ENCODE results near the gene MCAT. TPM values are rescaled to one million over a fixed set of nuclear protein-coding genes. Genes with fewer than 3 reads are reported as not detected.

Gene MCAT
- total RNA-seq, 1 experiment from 2014 or later, result 16.3 TPM

GRCh38 chr22:43136255-43136654 is 6.9 kb downstream of the MCAT start:
- TF ChIP-seq POLR2AphosphoS5 (IDR thresholded peaks at IDR 0.05; ENCODE audit: low read depth, low read length) (no peak), REST (IDR thresholded peaks at IDR 0.05; ENCODE audit: insufficient read depth in 1 of 2, low read depth in 2 of 2, low read length in 1 of 2) (no peak), SIN3A (IDR thresholded peaks at IDR 0.05; ENCODE audit: borderline replicate concordance, insufficient read depth, low read depth, low read length) (no peak), TCF7L2 (IDR thresholded peaks at IDR 0.05; ENCODE audit: low read depth, low read length) (no peak)
- TF ChIP-seq, protein P1, sequence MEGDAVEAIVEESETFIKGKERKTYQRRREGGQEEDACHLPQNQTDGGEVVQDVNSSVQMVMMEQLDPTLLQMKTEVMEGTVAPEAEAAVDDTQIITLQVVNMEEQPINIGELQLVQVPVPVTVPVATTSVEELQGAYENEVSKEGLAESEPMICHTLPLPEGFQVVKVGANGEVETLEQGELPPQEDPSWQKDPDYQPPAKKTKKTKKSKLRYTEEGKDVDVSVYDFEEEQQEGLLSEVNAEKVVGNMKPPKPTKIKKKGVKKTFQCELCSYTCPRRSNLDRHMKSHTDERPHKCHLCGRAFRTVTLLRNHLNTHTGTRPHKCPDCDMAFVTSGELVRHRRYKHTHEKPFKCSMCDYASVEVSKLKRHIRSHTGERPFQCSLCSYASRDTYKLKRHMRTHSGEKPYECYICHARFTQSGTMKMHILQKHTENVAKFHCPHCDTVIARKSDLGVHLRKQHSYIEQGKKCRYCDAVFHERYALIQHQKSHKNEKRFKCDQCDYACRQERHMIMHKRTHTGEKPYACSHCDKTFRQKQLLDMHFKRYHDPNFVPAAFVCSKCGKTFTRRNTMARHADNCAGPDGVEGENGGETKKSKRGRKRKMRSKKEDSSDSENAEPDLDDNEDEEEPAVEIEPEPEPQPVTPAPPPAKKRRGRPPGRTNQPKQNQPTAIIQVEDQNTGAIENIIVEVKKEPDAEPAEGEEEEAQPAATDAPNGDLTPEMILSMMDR (IDR thresholded peaks at IDR 0.05), result peak; percentile 83
- Histone ChIP-seq H3K9me3 (ENCODE audit: control insufficient read depth, insufficient read depth, low read depth, low read length) (no peaks in the 10 kb centered on the region), H3K4me1 (ENCODE audit: control insufficient read depth, insufficient read depth, low read length) (no peaks in the 10 kb centered on the region), H3K36me3 (ENCODE audit: control insufficient read depth, insufficient read depth, low read length) (no peaks in the 10 kb centered on the region; the same call in 1 of the 2 replicates), H3K27ac (ENCODE audit: low read length) (no peak overlapping the region), H3K27me3 (ENCODE audit: control insufficient read depth, insufficient read depth, low read length) (no peaks in the 10 kb centered on the region), H3K4me3 (ENCODE audit: low read depth in 2 of 2, low read length in 2 of 2) (no peak overlapping the region)
- intact Hi-C loops (cut with micrococcal nuclease; ENCODE audit: unreplicated experiment), result no loop called here
- ATAC-seq (peak; percentile 84; the same call in 1 of the 2 replicates), DNase-seq (ENCODE audit: low read depth, low spot score) (no peak)
- no TSS peak for BruUV-seq (replicated peaks)
- in situ Hi-C loops (cut with HindIII; ENCODE audit: low pct_unique_long_range_greater_than_20kb, low sequenced_read_pairs), result no loop called here
- ChIA-PET CTCF (interaction anchor here (0.5 kb wide), 1 partner anchor 60 kb away, joined by 3 read pairs; no protein-coding TSS in a partner anchor), POLR2A (no interaction called here)

- in situ Hi-C loops (cut with HindIII; ENCODE audit: low pct_unique_long_range_greater_than_20kb, low sequenced_read_pairs), result no loop called here
- ChIA-PET POLR2A (no interaction called here), CTCF (interaction anchor here (0.5 kb wide), 1 partner anchor 61 kb away, joined by 3 read pairs; no protein-coding TSS in a partner anchor)
- intact Hi-C loops (cut with micrococcal nuclease; ENCODE audit: unreplicated experiment), result no loop called here
- no peaks in the 10 kb centered on the region for H3K27me3 ChIP-seq (ENCODE audit: control insufficient read depth, insufficient read depth, low read length)
- no peak for TF ChIP-seq TCF7L2 (IDR thresholded peaks at IDR 0.05; ENCODE audit: low read depth, low read length)
- TF ChIP-seq, protein P1 (IDR thresholded peaks at IDR 0.05), result no peak
- TF ChIP-seq POLR2AphosphoS5 (IDR thresholded peaks at IDR 0.05; ENCODE audit: low read depth, low read length), result no peak
- no peak for TF ChIP-seq REST (IDR thresholded peaks at IDR 0.05; ENCODE audit: insufficient read depth in 1 of 2, low read depth in 2 of 2, low read length in 1 of 2)
- TF ChIP-seq SIN3A (IDR thresholded peaks at IDR 0.05; ENCODE audit: borderline replicate concordance, insufficient read depth, low read depth, low read length), result no peak
- DNase-seq (ENCODE audit: low read depth, low spot score), result no peak
- no peaks in the 10 kb centered on the region for H3K9me3 ChIP-seq (ENCODE audit: control insufficient read depth, insufficient read depth, low read depth, low read length)
- H3K4me3 ChIP-seq (ENCODE audit: low read depth in 2 of 2, low read length in 2 of 2), result no peak overlapping the region
- ATAC-seq, result no peak
- no peak overlapping the region for H3K27ac ChIP-seq (ENCODE audit: low read length)
- no TSS peak for BruUV-seq (replicated peaks)
- H3K36me3 ChIP-seq (ENCODE audit: control insufficient read depth, insufficient read depth, low read length), result no peaks in the 10 kb centered on the region; the same call in 1 of the 2 replicates
- H3K4me1 ChIP-seq (ENCODE audit: control insufficient read depth, insufficient read depth, low read length), result no peaks in the 10 kb centered on the region
Observed at GRCh38 chr22:43135565-43135964, 7.6 kb downstream of the MCAT start.
